Measurements from ENCODE around the gene NPLOC4. TPM values are rescaled to one million over a fixed set of nuclear protein-coding genes. Genes with fewer than 3 reads are reported as not detected.

Gene NPLOC4
- total RNA-seq, 1 experiment from 2014 or later, result 146 TPM

GRCh38 chr17:81655378-81656117, 18.6 kb upstream of the NPLOC4 start:
- Mint-ChIP-seq H3K27me3 (ENCODE audit: unreplicated experiment) (no peaks in the 10 kb centered on the region), H3K27ac (ENCODE audit: unreplicated experiment) (no peak overlapping the region), H3K36me3 (ENCODE audit: insufficient read depth, unreplicated experiment) (peaks cover 16% of the 10 kb centered on the region), H3K4me3 (ENCODE audit: low read depth, unreplicated experiment) (no peak overlapping the region), H3K4me1 (ENCODE audit: low read depth, unreplicated experiment) (peaks cover 25% of the 10 kb centered on the region), H3K9me3 (ENCODE audit: low read depth, unreplicated experiment) (no peaks in the 10 kb centered on the region)
- intact Hi-C loops (cut with micrococcal nuclease; ENCODE audit: unreplicated experiment), result no loop called here
- TF ChIP-seq CTCF (IDR thresholded peaks at IDR 0.05; ENCODE audit: unreplicated experiment), result no peak
- DNase-seq, result no peak
- CTCF ChIA-PET, result no interaction called here
- no TSS peak for BruUV-seq (replicated peaks)

GRCh38 chr17:81652906-81653771, 16.2 kb upstream of the NPLOC4 start:
- TF ChIP-seq CTCF (IDR thresholded peaks at IDR 0.05; ENCODE audit: unreplicated experiment), result no peak
- Mint-ChIP-seq H3K27ac (ENCODE audit: unreplicated experiment) (no peak overlapping the region), H3K9me3 (ENCODE audit: low read depth, unreplicated experiment) (no peaks in the 10 kb centered on the region), H3K4me3 (ENCODE audit: low read depth, unreplicated experiment) (no peak overlapping the region), H3K36me3 (ENCODE audit: insufficient read depth, unreplicated experiment) (peaks cover 5% of the 10 kb centered on the region), H3K27me3 (ENCODE audit: unreplicated experiment) (no peaks in the 10 kb centered on the region), H3K4me1 (ENCODE audit: low read depth, unreplicated experiment) (peaks cover 9% of the 10 kb centered on the region)
- CTCF ChIA-PET, result interaction anchor here (0.6 kb wide), 2 partner anchors 52 to 76 kb away, joined by 4 read pairs; no protein-coding TSS in a partner anchor
- no peak for DNase-seq
- intact Hi-C loops (cut with micrococcal nuclease; ENCODE audit: unreplicated experiment), result no loop called here
- no TSS peak for BruUV-seq (replicated peaks)

- H3K4me1 Mint-ChIP-seq (ENCODE audit: low read depth, unreplicated experiment), result peaks cover 9% of the 10 kb centered on the region
- BruUV-seq (replicated peaks), result no TSS peak
- peak; percentile 63 for DNase-seq
- H3K27ac Mint-ChIP-seq (ENCODE audit: unreplicated experiment), result no peak overlapping the region
- peaks cover 5% of the 10 kb centered on the region for H3K36me3 Mint-ChIP-seq (ENCODE audit: insufficient read depth, unreplicated experiment)
- no peak overlapping the region for H3K4me3 Mint-ChIP-seq (ENCODE audit: low read depth, unreplicated experiment)
- H3K27me3 Mint-ChIP-seq (ENCODE audit: unreplicated experiment), result peaks cover 11% of the 10 kb centered on the region
- intact Hi-C loops (cut with micrococcal nuclease; ENCODE audit: unreplicated experiment), result no loop called here
- H3K9me3 Mint-ChIP-seq (ENCODE audit: low read depth, unreplicated experiment), result no peaks in the 10 kb centered on the region
- CTCF ChIA-PET, result no interaction called here
- no peak for TF ChIP-seq CTCF (IDR thresholded peaks at IDR 0.05; ENCODE audit: unreplicated experiment)
Observed at GRCh38 chr17:81651692-81652091, 14.8 kb upstream of the NPLOC4 start.

- TF ChIP-seq CTCF (IDR thresholded peaks at IDR 0.05; ENCODE audit: unreplicated experiment), result no peak
- intact Hi-C loops (cut with micrococcal nuclease; ENCODE audit: unreplicated experiment), result no loop called here
- BruUV-seq (replicated peaks), result no TSS peak
- Mint-ChIP-seq H3K27ac (ENCODE audit: unreplicated experiment) (no peak overlapping the region), H3K4me1 (ENCODE audit: low read depth, unreplicated experiment) (peaks cover 9% of the 10 kb centered on the region), H3K36me3 (ENCODE audit: insufficient read depth, unreplicated experiment) (peaks cover 5% of the 10 kb centered on the region), H3K9me3 (ENCODE audit: low read depth, unreplicated experiment) (no peaks in the 10 kb centered on the region), H3K27me3 (ENCODE audit: unreplicated experiment) (peaks cover 11% of the 10 kb centered on the region), H3K4me3 (ENCODE audit: low read depth, unreplicated experiment) (no peak overlapping the region)
- CTCF ChIA-PET, result no interaction called here
- no peak for DNase-seq
Observed at GRCh38 chr17:81650951-81651350, 14.0 kb upstream of the NPLOC4 start.
